ENCODE data around the gene FAM168A.

GRCh38 chr11:73518195-73518594 is 79.7 kb downstream of the FAM168A start:
- TF ChIP-seq ZFP30 (CRISPR knock-in tag; IDR thresholded peaks at IDR 0.05) (no peak), PPARA (CRISPR knock-in tag; IDR thresholded peaks at IDR 0.05; ENCODE audit: borderline replicate concordance) (no peak), TCF4 (CRISPR knock-in tag; IDR thresholded peaks at IDR 0.05; ENCODE audit: borderline replicate concordance) (no peak), ZC3H10 (CRISPR knock-in tag; IDR thresholded peaks at IDR 0.05) (no peak)
